WTC11 (cell line): ENCODE data around the gene SECISBP2L. TPM values are rescaled to one million over a fixed set of nuclear protein-coding genes. Genes with fewer than 3 reads are reported as not detected.

ENCODE experiments used
- ATAC-seq: fragments of 200-7000 bp; cut with Tn5 transposase; 2 replicates; pipeline ENCODE4 v1.10.0; 2021; ENCODE audit warnings: mild to moderate bottlenecking, moderate library complexity
- CTCF ChIA-PET: fragments of 300-600 bp; sonication (Branson Sonifier 250); formaldehyde crosslinking; loops from one replicate; lab custom pipeline; 2021; ENCODE audit warnings: antibody characterized with exemption; lab: Charles Lee
- POLR2A ChIA-PET: fragments of 350-600 bp; sonication (Branson Sonifier 250); formaldehyde crosslinking; loops from one replicate; lab custom pipeline; 2021; ENCODE audit warnings: antibody characterized with exemption; lab: Charles Lee
- DNase-seq: peaks from one replicate; pipeline ENCODE4 v3.0.0; 2021; ENCODE audit warnings: low spot score
- H3K27ac Mint-ChIP-seq: 2 replicates; pipeline ENCODE4 v1.8.0; 2021; ENCODE audit warnings: mixed read lengths
- H3K27me3 Mint-ChIP-seq: 2 replicates; pipeline ENCODE4 v1.8.0; 2021; ENCODE audit warnings: low read depth, mild to moderate bottlenecking, moderate library complexity, mixed read lengths
- H3K36me3 Mint-ChIP-seq: 2 replicates; pipeline ENCODE4 v1.8.0; 2021; ENCODE audit warnings: mixed read lengths
- H3K4me1 Mint-ChIP-seq: 2 replicates; pipeline ENCODE4 v1.8.0; 2022; ENCODE audit warnings: mixed read lengths
- H3K4me3 Mint-ChIP-seq: 2 replicates; pipeline ENCODE4 v1.8.0; 2021; ENCODE audit warnings: mild to moderate bottlenecking, moderate library complexity, mixed read lengths
- H3K9me3 Mint-ChIP-seq: 2 replicates; pipeline ENCODE4 v1.8.0; 2021; ENCODE audit warnings: mixed read lengths
- CREM ChIP-seq: sonication (generic); formaldehyde crosslinking; IDR thresholded peaks from 2 replicates; pipeline ENCODE4 v1.8.1; 2022; ENCODE audit warnings: mild to moderate bottlenecking, missing genetic modification reagents, moderate library complexity
- ESRRA ChIP-seq: sonication (generic); formaldehyde crosslinking; IDR thresholded peaks from 2 replicates; pipeline ENCODE4 v1.8.1; 2022; ENCODE audit warnings: mild to moderate bottlenecking, missing genetic modification reagents, borderline replicate concordance
- FOXK1 ChIP-seq: sonication (generic); formaldehyde crosslinking; IDR thresholded peaks from 2 replicates; pipeline ENCODE4 v1.8.0; 2022; ENCODE audit warnings: mild to moderate bottlenecking, moderate library complexity, missing genetic modification reagents
- FOXP1 ChIP-seq: sonication (generic); formaldehyde crosslinking; IDR thresholded peaks from 2 replicates; pipeline ENCODE4 v1.8.0; 2022; ENCODE audit warnings: missing genetic modification reagents, mild to moderate bottlenecking, moderate library complexity, borderline replicate concordance
- GABPB1 ChIP-seq: sonication (generic); formaldehyde crosslinking; IDR thresholded peaks from 2 replicates; pipeline ENCODE4 v1.8.1; 2023; ENCODE audit warnings: mild to moderate bottlenecking, missing genetic modification reagents
- IRF1 ChIP-seq: sonication (generic); formaldehyde crosslinking; IDR thresholded peaks from 2 replicates; pipeline ENCODE4 v1.8.0; 2023; ENCODE audit warnings: missing genetic modification reagents
- IRF2 ChIP-seq: sonication (generic); formaldehyde crosslinking; IDR thresholded peaks from 2 replicates; pipeline ENCODE4 v1.8.0; 2022; ENCODE audit warnings: low read depth, missing genetic modification reagents, borderline replicate concordance
- JAZF1 ChIP-seq: fragments of 250-450 bp; sonication (Bioruptor Pico); IDR thresholded peaks from 2 replicates; pipeline ENCODE4 v1.9.0; 2021; ENCODE audit warnings: moderate library complexity, mild to moderate bottlenecking, inconsistent platforms
- JUN ChIP-seq: sonication (generic); formaldehyde crosslinking; IDR thresholded peaks from 2 replicates; pipeline ENCODE4 v1.8.0; 2023; ENCODE audit warnings: mild to moderate bottlenecking, missing genetic modification reagents
- MYBL2 ChIP-seq: sonication (generic); formaldehyde crosslinking; IDR thresholded peaks from 2 replicates; pipeline ENCODE4 v1.8.1; 2023; ENCODE audit warnings: mild to moderate bottlenecking, moderate library complexity, missing genetic modification reagents
- NFATC4 ChIP-seq: fragments of 250-450 bp; sonication (Bioruptor Pico); IDR thresholded peaks from 2 replicates; pipeline ENCODE4 v1.9.0; 2021; ENCODE audit warnings: mild to moderate bottlenecking
- NFE2L1 ChIP-seq: sonication (generic); formaldehyde crosslinking; IDR thresholded peaks from 2 replicates; pipeline ENCODE4 v1.8.1; 2023; ENCODE audit warnings: missing genetic modification reagents
- NFYB ChIP-seq: sonication (generic); formaldehyde crosslinking; conservative IDR thresholded peaks from 2 replicates; pipeline ENCODE4 v1.8.0; 2022; ENCODE audit warnings: low read depth, missing genetic modification reagents
- SP1 ChIP-seq: sonication (generic); formaldehyde crosslinking; conservative IDR thresholded peaks from 2 replicates; pipeline ENCODE4 v1.8.1; 2022; ENCODE audit warnings: missing genetic modification reagents
- TEAD1 ChIP-seq: sonication (generic); formaldehyde crosslinking; IDR thresholded peaks from 2 replicates; pipeline ENCODE4 v1.8.0; 2022; ENCODE audit warnings: mild to moderate bottlenecking, missing genetic modification reagents
- TEAD4 ChIP-seq: sonication (generic); formaldehyde crosslinking; IDR thresholded peaks from 2 replicates; pipeline ENCODE4 v1.8.0; 2022; ENCODE audit warnings: mild to moderate bottlenecking, missing genetic modification reagents
- TP53 ChIP-seq: sonication (generic); formaldehyde crosslinking; IDR thresholded peaks from 2 replicates; pipeline ENCODE4 v1.8.1; 2023; ENCODE audit warnings: mild to moderate bottlenecking, missing genetic modification reagents
- ZBTB21 ChIP-seq: sonication (generic); formaldehyde crosslinking; IDR thresholded peaks from 2 replicates; pipeline ENCODE4 v1.8.1; 2023; ENCODE audit warnings: mild to moderate bottlenecking, missing genetic modification reagents, borderline replicate concordance
- ZNF232 ChIP-seq: sonication (generic); formaldehyde crosslinking; IDR thresholded peaks from 2 replicates; pipeline ENCODE4 v1.8.0; 2022; ENCODE audit warnings: mild to moderate bottlenecking, missing genetic modification reagents
- ZNF281 ChIP-seq: sonication (generic); formaldehyde crosslinking; IDR thresholded peaks from 2 replicates; pipeline ENCODE4 v1.8.0; 2023; ENCODE audit warnings: mild to moderate bottlenecking, missing genetic modification reagents
- ZNF416 ChIP-seq: fragments of 250-450 bp; sonication (Bioruptor Pico); IDR thresholded peaks from 2 replicates; pipeline ENCODE4 v1.9.0; 2021; ENCODE audit warnings: mild to moderate bottlenecking, inconsistent platforms
- ZNF423 ChIP-seq: fragments of 250-450 bp; sonication (Bioruptor Pico); IDR thresholded peaks from 2 replicates; pipeline ENCODE4 v2.1.2; 2022; ENCODE audit warnings: mild to moderate bottlenecking, moderate library complexity
- total RNA-seq: library from RNA; stranded (reverse); gene quantifications from 3 replicates; pipeline ENCODE4 v1.2.3, GENCODE V29; 2021
- TF ChIP-seq, protein P1 (sequence below): sonication (generic); formaldehyde crosslinking; IDR thresholded peaks from 2 replicates; pipeline ENCODE4 v1.8.0; 2023; ENCODE audit warnings: missing genetic modification reagents, mild to moderate bottlenecking, borderline replicate concordance
- TF ChIP-seq, protein P2 (sequence below): sonication (generic); formaldehyde crosslinking; IDR thresholded peaks from 2 replicates; pipeline ENCODE4 v1.8.1; 2022; ENCODE audit warnings: mild to moderate bottlenecking, moderate library complexity, missing genetic modification reagents
- TF ChIP-seq, protein P3 (sequence below): sonication (generic); formaldehyde crosslinking; IDR thresholded peaks from 2 replicates; pipeline ENCODE4 v1.8.1; 2022; ENCODE audit warnings: mild to moderate bottlenecking, missing genetic modification reagents, moderate library complexity, borderline replicate concordance
- TF ChIP-seq, protein P4 (sequence below): sonication (generic); formaldehyde crosslinking; IDR thresholded peaks from 2 replicates; pipeline ENCODE4 v1.8.1; 2023; ENCODE audit warnings: mild to moderate bottlenecking, missing genetic modification reagents

Gene SECISBP2L
- total RNA-seq, 1 experiment from 2014 or later: 30.4 TPM

DNA sequence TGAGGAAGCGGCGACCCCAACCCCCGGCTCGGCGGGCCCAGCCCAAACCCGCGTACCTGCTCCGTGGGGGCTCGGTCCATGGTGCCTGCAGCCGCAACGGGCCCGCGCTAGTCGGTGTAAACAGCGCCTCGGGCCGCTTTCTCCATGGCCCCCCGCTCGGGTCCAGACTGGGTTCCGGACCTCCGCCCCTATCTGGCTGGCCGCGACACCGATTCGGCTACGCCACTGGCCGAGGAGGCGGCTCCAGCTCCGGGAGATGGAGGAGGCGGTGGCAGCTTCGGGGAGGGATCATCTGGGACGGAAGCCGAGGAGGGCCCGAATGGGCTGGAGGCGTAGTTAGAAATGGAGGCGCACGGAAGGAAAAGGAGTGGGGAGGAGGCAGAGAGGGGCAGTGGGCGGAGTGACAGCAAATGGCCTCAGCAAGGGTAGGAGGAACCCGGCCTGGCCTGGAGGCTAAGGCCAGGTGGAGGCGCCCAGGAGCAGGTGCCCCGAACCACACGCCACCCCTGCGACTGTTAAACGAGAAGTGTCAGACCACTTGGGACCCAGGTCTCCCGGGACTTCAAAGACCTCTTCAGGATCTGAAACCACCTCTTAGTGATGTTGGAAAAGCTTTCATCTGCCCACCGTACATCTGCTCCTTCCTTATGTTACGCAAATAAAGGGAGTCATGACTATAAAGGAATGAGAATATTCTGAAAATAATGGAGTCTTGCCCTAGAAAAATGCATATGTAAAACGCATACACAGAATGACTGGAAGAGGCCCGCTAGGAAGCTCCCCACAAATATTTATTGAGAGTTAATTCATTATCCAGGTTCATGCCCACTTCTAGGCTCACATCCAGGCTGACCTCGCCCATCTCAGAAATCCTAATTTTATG is at the start of gene SECISBP2L (continued):
- TF ChIP-seq, protein P1, sequence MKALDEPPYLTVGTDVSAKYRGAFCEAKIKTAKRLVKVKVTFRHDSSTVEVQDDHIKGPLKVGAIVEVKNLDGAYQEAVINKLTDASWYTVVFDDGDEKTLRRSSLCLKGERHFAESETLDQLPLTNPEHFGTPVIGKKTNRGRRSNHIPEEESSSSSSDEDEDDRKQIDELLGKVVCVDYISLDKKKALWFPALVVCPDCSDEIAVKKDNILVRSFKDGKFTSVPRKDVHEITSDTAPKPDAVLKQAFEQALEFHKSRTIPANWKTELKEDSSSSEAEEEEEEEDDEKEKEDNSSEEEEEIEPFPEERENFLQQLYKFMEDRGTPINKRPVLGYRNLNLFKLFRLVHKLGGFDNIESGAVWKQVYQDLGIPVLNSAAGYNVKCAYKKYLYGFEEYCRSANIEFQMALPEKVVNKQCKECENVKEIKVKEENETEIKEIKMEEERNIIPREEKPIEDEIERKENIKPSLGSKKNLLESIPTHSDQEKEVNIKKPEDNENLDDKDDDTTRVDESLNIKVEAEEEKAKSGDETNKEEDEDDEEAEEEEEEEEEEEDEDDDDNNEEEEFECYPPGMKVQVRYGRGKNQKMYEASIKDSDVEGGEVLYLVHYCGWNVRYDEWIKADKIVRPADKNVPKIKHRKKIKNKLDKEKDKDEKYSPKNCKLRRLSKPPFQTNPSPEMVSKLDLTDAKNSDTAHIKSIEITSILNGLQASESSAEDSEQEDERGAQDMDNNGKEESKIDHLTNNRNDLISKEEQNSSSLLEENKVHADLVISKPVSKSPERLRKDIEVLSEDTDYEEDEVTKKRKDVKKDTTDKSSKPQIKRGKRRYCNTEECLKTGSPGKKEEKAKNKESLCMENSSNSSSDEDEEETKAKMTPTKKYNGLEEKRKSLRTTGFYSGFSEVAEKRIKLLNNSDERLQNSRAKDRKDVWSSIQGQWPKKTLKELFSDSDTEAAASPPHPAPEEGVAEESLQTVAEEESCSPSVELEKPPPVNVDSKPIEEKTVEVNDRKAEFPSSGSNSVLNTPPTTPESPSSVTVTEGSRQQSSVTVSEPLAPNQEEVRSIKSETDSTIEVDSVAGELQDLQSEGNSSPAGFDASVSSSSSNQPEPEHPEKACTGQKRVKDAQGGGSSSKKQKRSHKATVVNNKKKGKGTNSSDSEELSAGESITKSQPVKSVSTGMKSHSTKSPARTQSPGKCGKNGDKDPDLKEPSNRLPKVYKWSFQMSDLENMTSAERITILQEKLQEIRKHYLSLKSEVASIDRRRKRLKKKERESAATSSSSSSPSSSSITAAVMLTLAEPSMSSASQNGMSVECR (CRISPR knock-in tag): peak; percentile 81
- TF ChIP-seq ZNF423 (CRISPR knock-in tag) (no peak), FOXP1 (CRISPR knock-in tag) (peak; percentile 86), IRF2 (CRISPR knock-in tag) (no peak), GABPB1 (peak; percentile 64), TEAD4 (CRISPR knock-in tag) (no peak), TP53 (CRISPR knock-in tag) (0 out of 2 replicates have a peak, but pooled peaks have one; percentile 87), ZNF416 (CRISPR knock-in tag) (0 out of 2 replicates have a peak, but pooled peaks have one; percentile 46), NFE2L1 (0 out of 2 replicates have a peak, but pooled peaks have one; percentile 69), MYBL2 (CRISPR knock-in tag) (peak; percentile 79; the same call in 1 of the 2 replicates), SP1 (CRISPR knock-in tag) (peak; percentile 96), IRF1 (CRISPR knock-in tag) (0 out of 2 replicates have a peak, but pooled peaks have one; percentile 64), TEAD1 (CRISPR knock-in tag) (peak; percentile 68; the same call in 1 of the 2 replicates), ZNF232 (CRISPR knock-in tag) (peak; percentile 40; the same call in 1 of the 2 replicates)
- TF ChIP-seq, protein P2, sequence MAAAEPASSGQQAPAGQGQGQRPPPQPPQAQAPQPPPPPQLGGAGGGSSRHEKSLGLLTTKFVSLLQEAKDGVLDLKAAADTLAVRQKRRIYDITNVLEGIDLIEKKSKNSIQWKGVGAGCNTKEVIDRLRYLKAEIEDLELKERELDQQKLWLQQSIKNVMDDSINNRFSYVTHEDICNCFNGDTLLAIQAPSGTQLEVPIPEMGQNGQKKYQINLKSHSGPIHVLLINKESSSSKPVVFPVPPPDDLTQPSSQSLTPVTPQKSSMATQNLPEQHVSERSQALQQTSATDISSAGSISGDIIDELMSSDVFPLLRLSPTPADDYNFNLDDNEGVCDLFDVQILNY (CRISPR knock-in tag): peak; percentile 74; the same call in 1 of the 2 replicates
- TF ChIP-seq, protein P3, sequence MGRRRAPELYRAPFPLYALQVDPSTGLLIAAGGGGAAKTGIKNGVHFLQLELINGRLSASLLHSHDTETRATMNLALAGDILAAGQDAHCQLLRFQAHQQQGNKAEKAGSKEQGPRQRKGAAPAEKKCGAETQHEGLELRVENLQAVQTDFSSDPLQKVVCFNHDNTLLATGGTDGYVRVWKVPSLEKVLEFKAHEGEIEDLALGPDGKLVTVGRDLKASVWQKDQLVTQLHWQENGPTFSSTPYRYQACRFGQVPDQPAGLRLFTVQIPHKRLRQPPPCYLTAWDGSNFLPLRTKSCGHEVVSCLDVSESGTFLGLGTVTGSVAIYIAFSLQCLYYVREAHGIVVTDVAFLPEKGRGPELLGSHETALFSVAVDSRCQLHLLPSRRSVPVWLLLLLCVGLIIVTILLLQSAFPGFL: 0 out of 2 replicates have a peak, but pooled peaks have one; percentile 9
- TF ChIP-seq, protein P4, sequence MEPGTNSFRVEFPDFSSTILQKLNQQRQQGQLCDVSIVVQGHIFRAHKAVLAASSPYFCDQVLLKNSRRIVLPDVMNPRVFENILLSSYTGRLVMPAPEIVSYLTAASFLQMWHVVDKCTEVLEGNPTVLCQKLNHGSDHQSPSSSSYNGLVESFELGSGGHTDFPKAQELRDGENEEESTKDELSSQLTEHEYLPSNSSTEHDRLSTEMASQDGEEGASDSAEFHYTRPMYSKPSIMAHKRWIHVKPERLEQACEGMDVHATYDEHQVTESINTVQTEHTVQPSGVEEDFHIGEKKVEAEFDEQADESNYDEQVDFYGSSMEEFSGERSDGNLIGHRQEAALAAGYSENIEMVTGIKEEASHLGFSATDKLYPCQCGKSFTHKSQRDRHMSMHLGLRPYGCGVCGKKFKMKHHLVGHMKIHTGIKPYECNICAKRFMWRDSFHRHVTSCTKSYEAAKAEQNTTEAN (CRISPR knock-in tag): peak; percentile 55; the same call in 1 of the 2 replicates

DNA sequence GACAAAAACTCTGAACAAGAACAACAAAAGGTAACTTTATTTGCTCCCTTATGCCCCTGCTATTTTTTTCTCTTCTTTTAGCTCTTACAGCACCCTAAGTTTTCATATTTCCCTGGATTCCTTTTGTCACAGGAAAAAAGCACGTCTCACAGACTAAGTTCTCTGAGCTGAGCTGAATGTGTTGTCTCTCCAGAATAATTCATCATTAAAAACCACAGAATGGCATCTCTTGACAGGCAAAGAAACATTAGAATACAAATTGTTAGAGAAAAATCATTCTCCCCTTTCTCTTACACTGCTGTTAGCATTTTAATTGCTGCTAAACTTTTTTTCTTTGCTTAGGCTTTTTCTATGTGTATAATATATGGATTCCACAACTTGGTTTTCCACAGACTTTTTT is 48.7 kb upstream of the SECISBP2L start:
- no peak overlapping the region for H3K4me3 Mint-ChIP-seq
- POLR2A ChIA-PET: no interaction called here
- CTCF ChIA-PET: no interaction called here
- no peak for ATAC-seq
- H3K4me1 Mint-ChIP-seq: no peaks in the 10 kb centered on the region
- no peak for DNase-seq
- no peaks in the 10 kb centered on the region for H3K9me3 Mint-ChIP-seq
- H3K27ac Mint-ChIP-seq: no peak overlapping the region
- no peaks in the 10 kb centered on the region for H3K27me3 Mint-ChIP-seq
- H3K36me3 Mint-ChIP-seq: no peaks in the 10 kb centered on the region
- TF ChIP-seq NFATC4 (CRISPR knock-in tag) (no peak), ZBTB21 (CRISPR knock-in tag) (no peak), ZNF281 (CRISPR knock-in tag) (no peak), JUN (CRISPR knock-in tag) (no peak), CREM (CRISPR knock-in tag) (no peak), NFYB (CRISPR knock-in tag) (no peak), FOXP1 (CRISPR knock-in tag) (no peak), JAZF1 (CRISPR knock-in tag) (no peak), ESRRA (CRISPR knock-in tag) (no peak), FOXK1 (CRISPR knock-in tag) (no peak)
